HUDEP-2 (cell line): Measurements from ENCODE around the gene SPX.

Experiments used
- DNase-seq, 76 experiments: peaks; one replicate each; lab custom pipeline; 2025; ENCODE audit not compliant: unreplicated experiment in 76 of 76; lab: John Stamatoyannopoulos, UW

Gene SPX

DNA sequence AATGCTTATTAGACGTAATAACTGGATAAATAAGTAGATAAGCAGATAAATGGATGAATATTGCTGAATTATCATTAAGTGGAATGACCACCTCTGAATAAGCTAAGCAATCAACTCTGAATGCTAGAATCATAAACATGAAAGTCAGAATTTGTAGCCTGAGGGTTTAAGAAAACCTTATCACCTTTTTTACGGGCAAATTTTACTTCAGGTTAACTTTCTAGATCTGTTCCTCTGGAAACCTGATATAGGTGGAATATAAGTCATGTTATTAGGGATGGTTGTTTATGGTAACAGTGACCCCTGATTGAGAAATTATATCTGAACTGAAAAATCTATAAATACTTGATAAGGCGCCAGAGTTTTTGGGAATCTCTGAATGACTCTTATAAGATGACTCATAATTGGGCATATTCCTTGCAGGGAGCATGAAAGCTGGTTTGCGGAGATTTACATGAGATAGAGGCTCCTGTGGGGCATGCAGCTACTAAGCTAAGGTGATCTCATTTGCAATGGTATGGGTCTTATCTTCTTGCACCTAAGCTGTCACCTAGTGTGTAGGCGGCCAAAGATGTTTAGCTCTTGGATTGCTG is 12.1 kb downstream of the SPX start:
- no peak for DNase-seq

DNA sequence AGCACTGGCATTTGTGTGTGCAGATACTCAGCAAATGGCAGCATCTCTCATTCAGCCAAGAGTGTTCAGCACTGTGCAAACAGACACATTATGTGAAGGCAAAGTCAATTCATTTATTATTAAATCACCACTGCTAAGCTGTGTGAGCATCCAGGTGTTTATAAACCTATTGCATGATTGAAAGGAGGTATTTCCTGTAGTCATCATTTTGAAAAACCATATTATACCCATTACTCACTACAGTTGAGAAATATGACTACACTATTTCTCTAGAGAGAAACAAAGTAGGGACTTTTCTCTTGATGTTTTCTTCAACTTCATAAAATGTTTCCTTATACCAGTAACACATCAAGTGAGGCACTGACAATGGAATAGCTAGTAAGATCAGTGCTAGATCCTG is 13.7 kb downstream of the SPX start:
- DNase-seq = no peak

DNA sequence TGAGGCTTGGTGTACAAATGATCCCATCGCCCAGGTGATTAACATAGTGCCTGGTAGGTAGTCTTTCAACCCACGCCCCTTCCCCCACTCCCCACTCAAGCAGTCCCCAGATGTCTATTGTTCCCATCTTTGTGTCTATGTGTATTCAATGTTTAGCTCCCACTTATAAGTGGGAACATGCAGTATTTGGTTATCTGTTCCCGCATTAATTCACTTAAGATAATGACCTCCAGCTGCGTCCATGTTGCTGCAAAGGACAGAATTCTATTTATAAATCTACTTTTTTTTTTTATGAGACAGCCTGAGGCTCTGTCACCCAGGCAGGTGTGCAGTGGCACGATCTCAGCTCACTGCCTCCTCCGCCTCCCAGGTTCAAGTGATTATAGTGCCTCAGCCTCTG is 15.7 kb downstream of the SPX start:
- DNase-seq = no peak

DNA sequence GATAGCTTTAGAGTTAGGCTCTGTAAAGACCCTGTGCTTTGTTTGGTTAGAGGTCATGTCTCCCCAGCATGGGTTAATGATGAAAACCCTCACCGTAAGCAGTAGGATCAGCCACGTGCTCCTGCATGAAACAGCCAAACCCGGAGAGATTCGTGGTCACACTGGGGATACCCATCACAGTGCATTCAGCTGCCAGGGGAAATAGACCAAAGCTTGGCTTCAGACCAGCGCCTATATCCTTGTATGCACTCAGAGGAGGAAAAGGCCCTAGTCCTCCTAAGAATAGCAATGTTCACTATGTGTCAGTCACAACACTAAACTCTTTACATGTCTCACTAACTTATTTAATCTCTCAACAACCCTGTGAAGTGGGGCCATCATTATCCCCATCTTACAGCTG is 16.3 kb downstream of the SPX start:
- DNase-seq = no peak

DNA sequence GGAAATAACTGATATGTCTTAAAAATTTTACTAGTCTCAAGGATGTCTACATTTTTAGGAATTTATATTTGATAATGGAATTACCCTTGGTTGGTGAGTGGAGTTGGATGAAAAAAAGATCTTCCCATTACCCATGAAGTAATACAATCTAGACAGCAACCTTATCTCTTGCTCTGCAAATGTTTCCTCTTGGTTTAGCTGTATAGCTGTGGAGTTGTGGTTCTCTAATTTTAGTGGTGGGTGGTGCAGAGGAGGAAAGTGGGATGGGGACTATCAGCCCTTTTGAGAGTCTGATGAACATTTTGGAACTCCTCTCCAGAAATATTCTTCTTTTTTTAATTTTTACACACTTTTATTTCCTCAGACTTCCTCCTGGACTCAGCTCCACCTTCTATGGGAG is 17.1 kb downstream of the SPX start:
- DNase-seq = no peak

DNA sequence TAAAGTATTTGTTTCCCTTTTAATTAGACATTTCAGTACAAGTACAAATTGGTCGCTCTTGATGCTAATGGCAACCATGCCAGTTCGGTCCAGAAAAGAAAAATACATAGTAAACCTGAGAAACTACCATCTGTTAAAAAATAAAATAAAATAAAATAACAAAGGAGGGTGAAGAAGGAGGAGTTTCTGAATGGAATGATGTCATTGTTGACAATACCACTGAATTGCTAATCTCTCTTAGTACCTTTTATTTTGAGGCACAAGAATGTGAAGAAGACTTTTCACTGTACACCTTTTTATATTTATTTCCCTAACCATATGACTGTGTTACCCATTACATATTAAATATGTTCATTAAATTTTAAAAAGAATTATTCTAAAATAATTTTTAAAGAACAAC is 19.5 kb downstream of the SPX start:
- DNase-seq = no peak

DNA sequence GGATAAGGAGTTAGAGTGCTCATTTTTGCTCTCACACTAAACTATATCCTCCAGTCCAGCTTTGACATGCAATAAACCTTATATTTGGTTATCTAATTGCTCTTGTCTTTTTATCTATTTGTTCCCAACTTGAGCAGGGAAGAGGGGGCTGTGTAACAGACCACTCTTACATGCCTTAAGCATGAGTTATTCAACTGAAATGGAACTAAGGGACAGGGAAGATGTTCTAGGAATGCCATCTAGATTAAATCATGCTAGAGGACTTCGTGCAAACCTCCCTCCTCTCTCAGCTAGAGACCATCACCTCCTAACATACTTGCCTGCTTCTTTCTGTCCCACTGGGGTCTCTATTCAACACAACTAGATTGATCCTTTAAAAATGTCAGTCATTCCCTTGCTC is 20.6 kb downstream of the SPX start:
- no peak for DNase-seq

DNA sequence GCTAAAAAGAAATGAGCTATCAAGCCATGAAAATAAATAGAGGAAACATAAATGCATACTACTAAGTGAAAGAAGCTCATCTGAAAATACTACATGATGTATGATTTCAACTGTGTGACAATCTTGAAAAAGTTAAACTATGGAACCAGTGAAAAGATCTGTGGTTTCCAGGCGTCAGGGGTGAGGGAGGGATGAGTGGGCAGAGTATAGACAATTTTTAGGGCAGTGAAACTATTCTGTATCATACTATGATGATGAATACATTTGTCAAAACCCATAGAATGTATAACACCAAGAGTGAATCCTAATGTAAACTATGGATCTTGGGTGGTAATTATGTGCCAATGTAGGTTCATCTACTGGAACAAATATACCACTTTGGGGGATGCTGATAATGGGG is 21.3 kb downstream of the SPX start:
- no peak for DNase-seq

DNA sequence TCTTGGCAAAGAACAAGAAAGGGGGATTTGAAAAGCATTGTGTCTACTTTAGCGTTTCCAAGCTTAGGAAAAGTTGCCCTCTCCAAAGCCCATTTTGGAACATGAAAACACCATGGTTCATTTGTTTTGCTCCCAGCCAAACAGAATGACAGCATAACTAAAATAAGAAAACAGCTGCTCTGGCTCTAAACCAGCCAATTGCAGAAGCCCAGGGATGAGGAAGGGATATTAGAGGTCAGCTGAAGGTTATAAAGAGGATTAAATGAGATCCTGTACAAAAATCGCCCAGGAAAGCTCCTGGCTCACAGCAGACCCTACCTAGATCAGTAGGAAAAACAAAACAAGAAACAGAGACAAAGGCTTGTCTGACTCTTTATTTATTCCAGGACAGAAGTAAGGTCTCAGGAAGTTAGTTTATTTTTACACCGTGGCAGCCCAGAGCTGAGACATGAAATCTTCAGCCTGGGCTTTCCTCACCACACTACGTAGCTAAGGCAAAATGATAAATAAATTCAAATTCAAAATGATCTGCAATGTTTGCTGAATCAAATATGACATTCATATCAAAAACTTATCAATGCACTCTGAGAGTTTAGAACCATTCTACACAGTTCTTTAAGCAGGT is 25.9 kb downstream of the SPX start:
- DNase-seq = no peak

DNA sequence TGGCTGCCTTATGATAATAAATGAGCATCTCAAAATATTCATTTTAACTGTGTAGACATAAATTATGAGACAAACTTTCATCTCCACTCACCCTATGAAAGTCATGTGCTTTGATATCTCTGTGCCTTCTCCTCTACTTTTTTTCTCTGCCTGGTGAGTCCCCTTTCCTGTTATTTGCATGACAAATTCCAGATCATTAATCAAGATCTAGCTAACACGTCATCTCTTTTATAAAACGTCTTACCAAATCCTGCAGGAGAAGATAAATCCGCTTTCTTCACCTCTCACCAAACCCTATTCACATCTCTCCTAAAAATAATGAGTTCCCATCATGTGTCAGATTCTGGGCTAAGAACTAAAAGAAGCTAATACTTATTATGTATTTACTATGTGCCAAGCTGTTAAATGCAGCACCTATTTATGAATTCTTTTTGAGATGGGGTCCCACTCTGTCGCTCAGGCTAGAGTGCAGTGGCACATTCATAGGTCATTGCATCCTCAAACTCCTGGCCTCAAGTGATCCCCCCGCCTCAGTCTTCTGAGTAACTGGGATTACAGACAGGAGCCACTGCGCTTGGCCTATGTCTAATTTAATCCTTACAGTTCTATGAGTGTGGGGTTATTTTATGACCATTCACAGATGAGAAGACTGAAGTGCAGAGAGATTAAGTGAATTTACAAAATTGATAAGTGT is 26.7 kb downstream of the SPX start:
- no peak for DNase-seq

DNA sequence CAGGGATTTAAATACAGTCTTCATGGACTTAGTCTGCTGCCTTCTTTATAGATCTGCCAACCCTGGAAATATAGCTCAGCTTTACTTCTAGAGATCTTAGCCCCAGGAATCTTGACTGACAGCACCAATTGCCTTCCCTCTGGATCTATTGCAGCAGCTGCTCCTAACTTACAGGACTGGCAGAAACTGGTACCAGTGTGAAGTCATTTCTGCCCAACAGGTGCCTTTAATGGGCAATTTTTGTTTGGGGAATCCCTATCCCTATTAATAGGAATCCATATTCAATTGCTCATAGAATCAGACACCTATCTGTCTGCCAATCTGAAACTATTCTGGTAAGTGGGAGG is 27.2 kb downstream of the SPX start:
- DNase-seq = no peak

DNA sequence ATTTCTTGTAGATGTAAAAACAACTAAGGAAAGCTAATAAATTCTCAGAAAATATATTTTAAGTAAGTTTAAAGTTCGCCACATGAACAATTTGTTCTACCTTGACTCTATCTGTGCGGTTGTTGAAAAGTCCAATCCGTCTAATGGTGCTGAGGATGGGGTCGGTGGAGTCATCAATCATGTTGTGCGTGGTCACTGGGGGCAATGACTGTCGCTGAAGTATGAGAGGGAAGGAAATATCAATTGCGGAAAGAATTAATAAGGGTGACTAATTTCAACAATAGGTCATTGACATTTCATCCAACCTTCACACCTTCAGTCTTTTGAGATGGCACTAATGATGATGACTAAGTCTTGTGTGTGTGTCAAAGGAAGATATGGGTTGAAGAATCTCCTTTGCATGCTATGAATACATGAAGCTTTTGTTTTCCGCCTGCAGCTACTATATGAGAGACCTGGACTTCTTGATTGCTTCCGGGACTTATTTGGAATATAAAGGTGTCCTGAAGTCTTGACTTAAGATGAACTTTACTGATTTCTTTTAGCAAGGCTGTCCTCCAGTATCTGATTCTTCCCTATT is 32.1 kb downstream of the SPX start:
- no peak for DNase-seq

DNA sequence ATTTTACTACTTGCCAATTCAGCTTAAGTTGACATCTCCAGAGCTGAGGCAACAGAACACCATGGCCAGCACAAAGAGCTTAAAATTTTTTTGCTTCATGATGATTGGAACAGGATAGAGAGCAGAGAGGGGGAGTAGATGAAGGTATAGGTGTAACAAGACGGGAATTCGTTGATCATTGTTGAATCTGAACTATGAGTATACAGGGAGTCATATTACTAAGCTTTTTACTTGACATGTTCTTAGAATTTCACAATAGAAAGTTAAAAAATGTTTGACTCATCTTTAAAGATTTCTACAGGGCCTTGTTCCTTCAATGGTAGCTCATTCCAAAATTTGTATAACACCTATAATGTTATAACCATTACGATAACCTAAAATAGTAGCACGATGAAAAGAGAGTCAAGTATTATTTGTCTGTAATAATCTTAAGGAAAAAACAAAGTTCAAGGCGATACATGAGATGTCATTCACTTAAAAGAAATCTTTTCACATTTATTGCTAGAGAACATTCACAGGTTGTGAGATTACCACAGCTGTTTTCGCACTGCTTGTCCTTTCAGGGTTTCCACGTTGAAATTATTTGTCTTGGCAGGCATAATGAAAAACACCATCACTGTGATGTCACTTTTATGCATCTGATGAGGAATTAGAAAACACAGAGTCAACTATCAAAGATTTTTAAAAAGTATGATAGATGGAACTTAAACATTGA is 33.9 kb downstream of the SPX start:
- no peak for DNase-seq

DNA sequence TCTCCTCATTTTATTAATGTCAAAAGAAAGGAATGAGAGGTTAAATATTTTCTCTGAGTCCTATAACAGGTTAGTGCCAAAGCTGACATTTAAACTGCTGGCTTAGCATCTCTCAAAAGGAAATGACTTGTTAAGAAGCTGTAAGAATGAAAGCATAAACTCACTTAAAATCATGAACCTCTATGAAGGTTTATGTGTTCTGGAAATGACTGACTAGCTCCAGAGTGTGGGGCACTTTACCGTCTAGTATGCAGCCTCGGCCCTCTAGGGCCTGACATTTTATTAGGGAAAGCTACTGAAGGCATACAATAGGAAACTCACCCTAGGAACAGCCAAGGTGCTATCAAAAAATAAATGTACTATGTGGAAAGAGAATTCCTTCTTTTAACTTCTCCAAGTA is 35.1 kb downstream of the SPX start:
- DNase-seq = no peak

DNA sequence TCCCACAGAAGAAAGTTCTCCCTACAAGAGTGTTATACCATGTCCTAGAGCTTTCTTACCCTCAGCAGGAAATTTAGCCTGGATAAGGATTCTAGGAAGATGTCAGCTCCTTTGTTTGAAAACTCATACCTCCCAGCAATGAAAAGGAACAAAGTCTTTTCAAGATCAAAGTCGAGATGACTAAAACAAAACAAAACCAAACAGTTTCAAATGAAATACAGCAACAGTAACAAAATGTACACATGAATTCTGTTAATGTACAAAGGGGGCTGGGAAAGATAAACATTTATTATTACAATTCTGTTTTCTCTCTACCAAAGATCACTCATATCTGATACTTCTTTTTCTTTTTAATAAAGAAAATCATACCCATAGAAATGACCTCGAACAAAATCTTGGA is 36.8 kb downstream of the SPX start:
- DNase-seq = no peak

DNA sequence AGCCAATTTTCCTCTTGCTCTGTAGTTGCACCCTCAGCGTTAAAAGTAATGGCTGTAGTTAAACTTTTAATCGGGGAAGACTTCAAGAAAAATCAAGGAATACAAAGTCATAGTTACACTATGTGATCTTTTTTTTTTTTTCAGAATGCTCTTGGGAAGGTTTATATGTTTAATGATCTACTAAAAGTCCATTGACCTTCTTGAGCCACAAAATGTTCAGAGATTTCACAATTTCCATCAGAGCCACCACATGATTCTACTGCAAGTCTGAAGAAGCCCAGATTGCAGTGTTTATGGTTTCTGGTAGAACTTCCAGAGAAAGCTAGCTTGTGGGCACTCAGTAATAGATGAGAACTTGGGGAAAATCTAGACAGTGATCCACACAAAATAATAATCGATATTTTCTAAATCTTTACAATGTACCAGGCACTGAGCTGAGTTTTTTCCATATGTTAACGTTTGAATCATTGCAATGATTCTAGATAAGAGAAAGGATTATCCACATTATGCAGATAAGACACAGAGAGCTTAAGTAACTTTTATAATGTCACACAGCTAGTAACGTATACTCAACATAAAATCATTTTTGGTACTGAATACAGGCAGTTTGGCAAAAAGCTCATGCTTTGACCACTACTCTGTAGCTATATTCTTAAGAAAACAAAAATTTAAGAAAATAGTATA is 40.3 kb downstream of the SPX start:
- no peak for DNase-seq

DNA sequence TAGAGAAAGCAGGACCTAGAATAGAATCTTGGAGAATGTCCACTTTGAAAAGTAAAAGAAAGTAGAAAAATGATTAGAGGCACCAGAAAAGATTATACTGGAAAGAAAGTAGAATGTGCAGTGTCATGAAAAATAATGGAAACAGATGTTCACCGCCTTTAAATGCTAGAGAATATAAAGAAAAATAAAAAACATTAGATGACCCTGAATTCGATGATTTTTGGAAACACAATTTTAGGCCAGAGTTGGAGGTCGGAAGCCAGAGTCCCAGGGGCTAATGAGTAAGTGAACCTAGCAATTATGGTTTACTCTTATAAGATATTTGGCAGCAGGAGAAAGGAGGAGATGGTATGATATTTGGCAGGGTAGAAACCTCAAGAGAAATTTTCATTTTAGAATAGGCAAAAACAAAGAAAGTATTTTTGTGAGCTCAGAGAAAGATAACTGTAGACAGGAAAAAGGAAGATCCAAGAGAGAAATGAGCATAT is 40.9 kb downstream of the SPX start:
- DNase-seq = no peak

DNA sequence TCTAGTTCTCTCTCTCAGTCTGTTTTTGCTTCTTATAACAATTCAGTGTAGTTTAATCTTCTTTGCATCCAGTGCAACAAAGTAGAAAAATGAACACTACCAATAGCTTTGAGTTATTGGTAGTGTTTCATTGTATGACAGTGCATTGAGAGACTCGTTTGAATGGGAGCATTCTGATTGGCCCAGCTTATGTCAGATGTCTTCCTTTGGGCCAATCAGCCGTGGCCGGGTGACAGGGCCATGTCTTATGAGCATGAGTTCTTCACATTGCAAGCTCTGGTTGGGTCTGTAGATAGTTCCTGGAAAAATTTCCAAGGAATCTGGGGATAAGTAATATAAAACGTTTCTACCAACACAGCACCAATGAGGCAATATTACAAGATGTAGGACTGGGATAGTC is 42.0 kb downstream of the SPX start:
- DNase-seq = no peak

DNA sequence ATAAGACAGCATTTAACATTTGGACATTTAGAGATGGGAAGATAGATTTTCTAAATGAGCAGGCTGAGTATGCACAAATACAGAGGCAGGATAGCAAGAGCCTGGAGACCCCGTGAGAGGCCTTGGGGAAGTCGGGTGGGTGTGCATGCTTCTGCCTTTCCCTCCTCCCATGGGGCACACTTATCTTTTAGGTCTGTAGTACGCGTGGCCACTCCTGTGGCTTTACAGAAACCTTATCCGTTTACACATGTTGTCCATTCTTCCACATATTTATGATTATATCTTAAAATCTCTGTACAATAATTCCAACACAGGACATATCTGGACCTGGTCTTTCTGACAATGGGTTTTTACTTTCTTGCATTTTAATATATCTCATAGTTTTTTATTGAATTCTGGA is 45.0 kb downstream of the SPX start:
- DNase-seq = no peak

DNA sequence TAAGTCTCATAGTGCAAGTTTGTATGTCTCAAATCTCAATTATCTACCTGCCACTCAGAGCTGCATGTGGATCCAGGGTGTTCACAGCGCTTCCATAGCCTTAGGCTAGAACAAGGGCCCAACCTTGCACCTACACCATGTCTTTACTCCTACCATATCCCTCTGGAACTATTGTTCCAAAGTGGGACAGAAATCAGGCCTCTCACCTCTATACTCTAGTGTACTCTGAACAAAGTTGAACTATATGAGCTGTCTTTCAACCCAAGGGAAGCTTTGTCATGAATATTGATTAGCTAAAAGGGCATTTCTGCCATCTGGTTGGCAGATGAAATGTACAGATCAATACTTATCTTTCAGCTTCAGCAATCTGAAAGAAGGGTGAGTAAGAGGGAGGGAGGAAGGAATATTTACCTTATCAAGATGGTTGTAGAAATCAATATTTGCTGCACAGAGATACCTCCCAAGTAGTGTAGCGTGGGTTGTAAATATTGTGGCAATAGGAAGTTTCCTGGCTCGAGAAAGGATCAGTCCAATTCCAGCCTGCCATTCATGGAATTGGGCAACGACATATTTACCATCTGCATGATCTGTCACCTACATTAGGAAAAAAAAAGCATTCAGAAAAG is 47.8 kb downstream of the SPX start:
- DNase-seq = no peak
